HFF-Myc (cell line): Measurements from ENCODE around the gene FAM217B.
"Not testable (repeated sequence)": the region's sequence is repeated elsewhere in the genome, so short reads cannot be mapped to it uniquely, and the experiment has no call there.

Source experiments
- DNase-seq: peaks from one replicate; pipeline ENCODE4 v3.0.0-alpha.2; 2011; ENCODE audit warnings: low read depth; ENCODE audit errors: extremely low read depth
- H3K4me3 ChIP-seq: replicated peaks from 2 replicates; pipeline ENCODE4 v1.5.1; 2011; ENCODE audit warnings: low read depth, mild to moderate bottlenecking, control low read depth, low read length
- TF ChIP-seq, protein P1 (sequence below): IDR thresholded peaks from 2 replicates; pipeline ENCODE4 v1.5.1; 2012; ENCODE audit warnings: mild to moderate bottlenecking, low read depth, low read length, control low read depth; ENCODE audit errors: missing control alignments

The FAM217B gene

DNA sequence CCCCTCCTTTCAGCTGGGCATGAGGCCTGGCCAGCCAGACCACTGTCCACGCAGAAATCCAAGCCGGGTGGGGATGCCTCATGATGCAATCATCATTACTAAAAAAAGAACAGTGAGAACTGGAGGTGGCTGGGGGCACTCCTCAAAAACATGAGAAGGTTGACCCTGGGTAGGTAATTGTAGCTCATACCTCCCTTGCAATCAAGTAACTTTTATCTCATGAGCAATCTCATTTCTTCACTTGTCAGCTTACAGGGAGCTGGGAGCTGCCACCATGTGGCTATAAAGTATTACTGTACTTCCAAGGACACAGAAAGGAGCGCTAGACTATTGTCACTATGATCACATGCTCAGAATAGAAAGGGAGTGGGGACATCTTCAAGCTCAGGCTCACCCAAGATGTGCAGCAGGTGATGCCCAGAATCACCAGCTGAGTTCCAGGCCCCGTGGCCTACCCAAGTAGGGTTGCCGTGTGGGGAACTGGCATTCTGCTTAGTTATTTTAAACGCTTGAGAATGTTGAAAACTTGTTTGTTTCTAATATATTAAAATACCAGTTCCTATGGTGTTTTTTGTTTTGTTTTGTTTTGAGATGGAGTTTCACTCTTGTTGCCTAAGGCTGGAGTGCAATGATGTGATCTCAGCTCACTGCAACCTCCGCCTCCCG is 15.1 kb downstream of the FAM217B start:
- TF ChIP-seq, protein P1, sequence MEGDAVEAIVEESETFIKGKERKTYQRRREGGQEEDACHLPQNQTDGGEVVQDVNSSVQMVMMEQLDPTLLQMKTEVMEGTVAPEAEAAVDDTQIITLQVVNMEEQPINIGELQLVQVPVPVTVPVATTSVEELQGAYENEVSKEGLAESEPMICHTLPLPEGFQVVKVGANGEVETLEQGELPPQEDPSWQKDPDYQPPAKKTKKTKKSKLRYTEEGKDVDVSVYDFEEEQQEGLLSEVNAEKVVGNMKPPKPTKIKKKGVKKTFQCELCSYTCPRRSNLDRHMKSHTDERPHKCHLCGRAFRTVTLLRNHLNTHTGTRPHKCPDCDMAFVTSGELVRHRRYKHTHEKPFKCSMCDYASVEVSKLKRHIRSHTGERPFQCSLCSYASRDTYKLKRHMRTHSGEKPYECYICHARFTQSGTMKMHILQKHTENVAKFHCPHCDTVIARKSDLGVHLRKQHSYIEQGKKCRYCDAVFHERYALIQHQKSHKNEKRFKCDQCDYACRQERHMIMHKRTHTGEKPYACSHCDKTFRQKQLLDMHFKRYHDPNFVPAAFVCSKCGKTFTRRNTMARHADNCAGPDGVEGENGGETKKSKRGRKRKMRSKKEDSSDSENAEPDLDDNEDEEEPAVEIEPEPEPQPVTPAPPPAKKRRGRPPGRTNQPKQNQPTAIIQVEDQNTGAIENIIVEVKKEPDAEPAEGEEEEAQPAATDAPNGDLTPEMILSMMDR = no peak
- DNase-seq = no peak
- H3K4me3 ChIP-seq = no peak overlapping the region

DNA sequence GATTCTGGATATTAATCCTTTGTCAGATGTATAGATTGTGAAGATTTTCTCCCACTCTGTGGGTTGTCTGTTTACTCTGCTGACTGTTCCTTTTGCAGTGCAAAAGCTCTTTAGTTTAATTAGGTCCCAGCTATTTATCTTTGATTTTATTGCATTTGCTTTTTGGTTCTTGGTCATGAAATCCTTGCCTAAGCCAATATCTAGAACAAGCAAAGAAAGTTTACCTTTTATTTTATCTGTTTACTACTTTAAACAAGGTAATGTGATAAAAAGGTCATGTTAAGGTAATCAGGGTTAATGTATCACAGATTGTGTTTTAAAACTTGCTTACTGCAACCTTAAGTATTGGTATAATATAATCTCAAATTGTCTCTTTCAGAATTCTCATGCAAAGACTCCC is 17.4 kb downstream of the FAM217B start:
- not testable (repeated sequence) for H3K4me3 ChIP-seq, DNase-seq

DNA sequence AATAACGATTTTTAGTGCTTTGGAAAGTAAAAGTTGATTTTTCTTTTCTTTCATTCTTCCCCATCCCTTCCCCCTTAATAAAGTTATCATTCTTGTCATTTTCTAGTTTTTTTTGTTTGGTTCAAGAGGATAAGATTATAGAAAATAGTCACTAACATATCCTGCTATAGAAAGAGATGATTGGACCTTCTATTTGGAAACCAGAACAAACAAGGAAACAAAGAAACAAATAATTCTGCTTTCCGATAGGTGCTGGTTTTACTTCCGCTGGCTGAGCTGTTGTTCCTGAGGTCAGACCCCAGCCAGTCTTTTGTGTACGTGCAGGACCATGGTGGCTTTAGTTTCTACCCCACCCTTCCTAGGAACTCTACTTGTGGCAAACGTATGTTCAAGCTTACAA is 17.9 kb downstream of the FAM217B start, which contains the start of gene CDH26:
Gene CDH26 (plus strand): TSS at position 301 of the 400 bp plus-strand sequence. CDS start 304 bp downstream, outside the sequence.
- H3K4me3 ChIP-seq = no peak within 1 kb of the TSS
- no peak for DNase-seq
- TF ChIP-seq, protein P1 = no peak

DNA sequence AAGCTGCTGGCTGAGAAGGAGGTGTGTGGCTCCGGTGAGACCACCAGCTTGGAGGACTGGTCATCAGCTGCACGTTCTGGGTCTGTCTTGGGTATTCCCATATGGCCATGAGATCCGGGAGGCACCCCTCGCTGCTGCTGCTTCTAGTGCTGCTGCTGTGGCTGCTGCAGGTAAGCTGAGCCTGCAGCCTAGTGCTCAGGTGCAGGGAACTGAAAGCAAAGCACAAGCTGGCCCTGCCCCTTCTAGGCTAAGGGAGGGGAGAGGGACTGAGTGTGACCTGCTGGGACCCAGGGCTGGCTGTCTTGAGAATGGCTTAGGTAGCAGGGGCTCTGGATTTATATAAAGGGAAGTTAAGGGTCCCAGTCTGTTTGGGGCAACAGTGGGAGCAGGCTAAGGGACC is 18.4 kb downstream of the FAM217B start:
- DNase-seq = no peak
- TF ChIP-seq, protein P1 = no peak
- no peak overlapping the region for H3K4me3 ChIP-seq

DNA sequence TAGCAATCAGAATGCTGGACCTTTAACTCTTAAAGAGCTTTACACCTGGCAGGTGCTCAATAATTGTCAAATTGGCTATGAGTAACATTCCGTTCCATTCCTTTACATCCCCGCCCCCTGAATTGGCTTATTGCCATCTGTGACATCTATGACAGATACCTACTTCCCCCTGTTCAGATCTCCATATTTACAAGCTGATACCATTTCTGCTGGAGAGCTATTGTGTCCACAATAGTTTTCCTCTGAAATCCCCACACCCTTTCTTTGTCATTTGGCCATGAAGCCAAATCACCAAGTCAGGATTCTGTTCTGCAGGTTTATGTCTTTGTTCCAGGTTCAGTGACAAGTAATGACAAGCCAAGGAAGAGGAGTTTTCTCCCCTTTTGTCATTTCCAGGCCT is 21.2 kb downstream of the FAM217B start:
- TF ChIP-seq, protein P1 = no peak
- no peak overlapping the region for H3K4me3 ChIP-seq
- no peak for DNase-seq

DNA sequence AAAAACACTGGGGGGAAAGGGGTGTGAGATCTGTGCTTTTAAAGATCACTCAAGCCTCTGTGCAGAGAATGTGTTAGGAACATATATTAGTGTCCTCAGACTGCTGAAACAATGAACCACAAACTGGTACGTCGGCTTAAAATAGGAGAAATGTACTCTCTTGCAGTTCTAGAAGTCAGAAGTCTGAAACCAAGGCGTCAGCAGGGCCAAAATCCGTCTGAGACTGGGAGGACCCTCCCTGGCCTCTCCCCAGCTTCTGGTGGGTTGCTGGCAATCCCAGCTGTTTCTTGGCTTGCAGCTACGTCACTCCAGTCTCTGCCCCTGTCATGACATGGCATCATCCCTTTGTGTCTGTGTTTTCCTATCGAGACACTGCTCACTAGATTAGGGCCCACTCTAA is 22.0 kb downstream of the FAM217B start:
- no peak overlapping the region for H3K4me3 ChIP-seq
- TF ChIP-seq, protein P1 = no peak
- no peak for DNase-seq

DNA sequence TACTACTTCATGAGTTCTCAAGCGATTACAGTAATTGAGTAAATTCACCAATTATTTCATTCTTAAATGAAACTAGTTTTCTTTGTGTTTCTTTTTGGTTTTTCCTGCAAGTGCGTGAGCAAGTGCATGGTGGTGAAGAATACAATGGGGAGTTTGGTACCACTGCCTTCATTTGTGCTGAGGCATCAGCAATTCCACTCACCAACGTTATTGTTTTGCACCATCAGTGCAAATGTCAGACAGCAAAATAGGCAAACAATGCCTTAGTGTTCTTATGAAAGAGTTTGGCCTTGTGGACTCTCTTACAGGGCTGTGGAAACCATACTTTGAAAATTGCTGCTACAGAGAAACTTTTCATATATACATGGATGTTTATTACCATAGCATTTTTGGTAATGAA is 26.2 kb downstream of the FAM217B start:
- H3K4me3 ChIP-seq = no peak overlapping the region
- TF ChIP-seq, protein P1 = no peak

More for the DNA sequence above, 26.2 kb downstream of the FAM217B start:
- no peak for DNase-seq
